ENCODE data around the gene CHCHD6. TPM values are rescaled to one million over a fixed set of nuclear protein-coding genes. Genes with fewer than 3 reads are reported as not detected.

Gene CHCHD6
- total and polyA plus RNA-seq, 5 donors from 2014 or later: 5.6 to 10.5 (median 8.1) TPM

DNA sequence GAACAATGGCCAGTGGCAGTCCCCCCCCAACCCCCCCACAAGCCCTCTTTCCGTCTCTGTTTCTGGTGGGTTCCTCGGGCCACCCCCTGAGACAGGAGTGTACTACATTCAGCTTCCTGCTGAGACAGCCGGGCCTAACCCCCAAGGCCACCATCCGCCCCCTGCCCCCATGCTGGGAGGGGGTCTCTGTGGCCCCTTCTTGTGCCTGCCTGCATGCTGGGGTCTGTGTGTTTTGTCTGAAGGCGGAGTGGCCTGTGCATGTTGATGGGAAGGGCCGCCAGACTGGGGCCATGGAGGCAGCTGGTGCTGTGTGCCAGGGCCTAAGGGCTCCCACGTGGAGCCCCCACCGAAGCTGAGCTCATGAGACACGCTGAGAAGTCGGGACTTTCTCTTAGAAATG is 305.5 kb downstream of the CHCHD6 start:
- Histone ChIP-seq H3K4me1 (ENCODE audit: control insufficient read depth, insufficient read depth, low read length, poor library complexity, severe bottlenecking) (no peaks in the 10 kb centered on the region), H3K9me3 (ENCODE audit: control insufficient read depth in 2 of 2, low read length in 2 of 2) (no peaks in the 10 kb centered on the region), H3K27ac (ENCODE audit: insufficient read depth, low read length, poor library complexity, severe bottlenecking) (no peak overlapping the region), H3K27me3 (ENCODE audit: control insufficient read depth, insufficient read depth, low read length) (no peaks in the 10 kb centered on the region), H3K4me3 (ENCODE audit: low read depth, low read length) (no peak overlapping the region), H3K36me3 (ENCODE audit: control insufficient read depth, insufficient read depth, low read length) (no peaks in the 10 kb centered on the region)
- Mint-ChIP-seq H3K36me3 (no peaks in the 10 kb centered on the region), H3K4me1 (no peaks in the 10 kb centered on the region), H3K27me3 (no peaks in the 10 kb centered on the region), H3K9me3 (no peaks in the 10 kb centered on the region), H3K27ac (no peak overlapping the region), H3K4me3 (no peak overlapping the region)
- no peak for ATAC-seq (ENCODE audit: low read depth in 2 of 2)
- DNase-seq: no peak

Other genes starting within 250 kb of the CHCHD6 start
- 59.8 TPM for gene ZXDC, start 228.3 kb upstream of the CHCHD6 start, total RNA-seq
- 10 to 100 TPM; 11.4 to 16.3 (median 12.4) TPM for gene ZXDC, start 228.3 kb upstream of the CHCHD6 start, polyA plus RNA-seq
- not detected for gene UROC1, start 186.5 kb upstream of the CHCHD6 start, total RNA-seq
- gene UROC1, start 186.5 kb upstream of the CHCHD6 start, polyA plus RNA-seq: not detected
- not detected for gene CHST13, start 180.1 kb upstream of the CHCHD6 start, total RNA-seq
- not detected for gene CHST13, start 180.1 kb upstream of the CHCHD6 start, polyA plus RNA-seq
- not detected for gene C3orf22, start 145.3 kb upstream of the CHCHD6 start, total RNA-seq
- not detected for gene C3orf22, start 145.3 kb upstream of the CHCHD6 start, polyA plus RNA-seq
- 0.47 TPM for gene TXNRD3, start 49.1 kb upstream of the CHCHD6 start, total RNA-seq
- gene TXNRD3, start 49.1 kb upstream of the CHCHD6 start, polyA plus RNA-seq: under 1 TPM; 0.22 to 0.81 (median 0.66) TPM

Measured in CD4-positive, CD25-positive, alpha-beta regulatory T cell (primary cell).